Activated naive CD4-positive, alpha-beta T cell treated with anti-CD3 and anti-CD28 coated beads, Interleukin-2, amount 50 U/mL, for 24 hours (primary cell): Measurements from ENCODE around the gene CACNG4.

Experiments
- H3K27ac Mint-ChIP-seq: one replicate; pipeline ENCODE4 v1.8.0; 2021; ENCODE audit warnings: mild to moderate bottlenecking, mixed read lengths
- H3K27me3 Mint-ChIP-seq: one replicate; pipeline ENCODE4 v1.8.0; 2021; ENCODE audit warnings: mixed read lengths
- H3K36me3 Mint-ChIP-seq: one replicate; pipeline ENCODE4 v1.8.0; 2021; ENCODE audit warnings: mixed read lengths
- H3K4me1 Mint-ChIP-seq: one replicate; pipeline ENCODE4 v1.8.0; 2021; ENCODE audit warnings: mixed read lengths
- H3K4me3 Mint-ChIP-seq: one replicate; pipeline ENCODE4 v1.8.0; 2021; ENCODE audit warnings: mild to moderate bottlenecking, mixed read lengths
- H3K9me3 Mint-ChIP-seq: one replicate; pipeline ENCODE4 v1.8.0; 2021; ENCODE audit warnings: mixed read lengths

CACNG4 gene

DNA sequence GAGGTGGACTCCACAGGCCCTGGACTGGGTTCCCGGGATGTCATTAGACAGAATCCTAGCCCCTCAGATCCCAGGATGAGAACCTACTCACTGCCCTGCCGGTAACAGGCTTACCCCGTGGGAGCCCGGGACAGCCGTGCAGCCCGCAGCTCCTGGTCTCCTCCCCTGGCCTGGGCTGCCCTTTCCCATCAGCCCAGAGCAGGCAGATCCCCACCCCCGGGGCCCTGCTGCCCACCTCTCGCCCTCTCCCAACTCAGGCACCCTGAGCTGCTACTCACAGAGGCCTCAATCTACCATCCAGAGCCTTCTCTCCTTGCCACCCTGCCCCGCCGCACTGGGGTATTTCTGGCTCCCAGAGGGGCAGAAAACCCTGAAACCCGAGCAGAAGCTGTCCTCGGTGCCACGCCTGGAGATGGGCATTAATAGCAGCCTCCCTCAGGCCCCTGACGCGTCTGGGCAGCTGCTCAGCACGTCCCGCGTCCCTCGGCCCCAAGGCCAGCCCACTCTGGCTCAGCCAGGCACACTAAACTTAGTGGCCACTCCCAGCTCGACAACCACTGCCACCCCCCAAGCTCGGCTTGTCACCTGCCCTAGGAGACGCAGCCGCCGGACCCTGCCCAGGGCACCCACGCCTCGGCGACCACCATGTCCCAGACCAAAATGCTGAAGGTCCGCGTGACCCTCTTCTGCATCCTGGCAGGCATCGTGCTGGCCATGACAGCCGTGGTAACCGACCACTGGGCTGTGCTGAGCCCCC, 79.7 kb downstream of the CACNG4 start, which contains the start of gene CACNG1:
Gene CACNG1, plus strand, starts transcription at position 539 of the 757 bp plus-strand sequence. Its CDS starts 107 bp downstream, at position 646.
- Mint-ChIP-seq H3K4me3 (no peak within 1 kb of the TSS), H3K27me3 (peaks cover 2% of the 10 kb centered on the region), H3K36me3 (peaks cover 7% of the 10 kb centered on the region), H3K27ac (no peak within 1 kb of the TSS), H3K4me1 (no peaks in the 10 kb centered on the region), H3K9me3 (peaks cover 10% of the 10 kb centered on the region)

DNA sequence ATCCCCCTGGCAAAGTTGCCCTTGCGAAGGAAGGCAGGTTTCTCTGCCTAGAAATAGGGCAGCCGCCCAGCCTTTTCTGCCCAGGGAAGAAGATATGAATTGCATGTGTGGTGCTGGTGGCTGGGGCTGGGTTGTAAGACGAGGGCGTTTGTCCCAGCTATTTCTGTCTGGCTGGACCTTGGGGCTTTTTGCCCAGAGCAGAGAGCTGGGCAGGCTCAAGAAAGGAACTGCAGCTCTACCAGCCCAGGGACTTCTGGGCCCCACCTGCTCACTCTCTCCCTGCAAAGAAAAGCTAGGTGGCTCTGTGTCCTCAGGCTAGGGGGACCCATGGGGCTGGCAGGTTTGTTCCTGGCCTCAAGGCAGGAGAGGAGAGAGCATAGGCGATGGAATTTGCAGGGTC, 80.4 kb downstream of the CACNG4 start:
- H3K36me3 Mint-ChIP-seq = peaks cover 7% of the 10 kb centered on the region
- H3K27ac Mint-ChIP-seq = no peak overlapping the region
- H3K4me3 Mint-ChIP-seq = no peak overlapping the region
- H3K9me3 Mint-ChIP-seq = peaks cover 10% of the 10 kb centered on the region
- H3K27me3 Mint-ChIP-seq = peaks cover 2% of the 10 kb centered on the region
- H3K4me1 Mint-ChIP-seq = no peaks in the 10 kb centered on the region

GRCh38 chr17:67046398-67046797, 81.9 kb downstream of the CACNG4 start:
- H3K4me1 Mint-ChIP-seq = no peaks in the 10 kb centered on the region

DNA sequence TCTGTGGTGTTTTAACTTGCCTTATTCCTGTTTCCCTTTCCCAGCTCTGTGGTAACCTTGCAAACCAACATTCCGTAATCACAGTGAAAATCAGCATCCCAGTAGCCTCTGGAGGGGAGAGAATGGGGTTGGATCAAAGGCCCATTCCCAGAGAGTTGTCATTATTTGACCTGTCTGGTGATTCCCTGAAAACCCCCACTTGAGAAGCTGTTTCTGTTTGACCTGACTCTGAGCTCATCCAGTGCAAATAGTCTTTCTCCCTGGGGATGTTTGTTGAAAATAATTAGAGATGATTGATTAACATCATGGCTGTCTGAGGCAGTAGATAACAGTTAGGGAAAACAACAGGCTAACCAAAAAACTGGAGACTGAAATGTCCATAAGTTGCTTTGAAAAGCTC, 82.9 kb downstream of the CACNG4 start:
- Mint-ChIP-seq H3K4me3 (no peak overlapping the region), H3K27me3 (peaks cover 2% of the 10 kb centered on the region), H3K9me3 (peaks cover 10% of the 10 kb centered on the region), H3K36me3 (peaks cover 7% of the 10 kb centered on the region), H3K4me1 (no peaks in the 10 kb centered on the region), H3K27ac (no peak overlapping the region)

More at GRCh38 chr17:67046398-67046797, 81.9 kb downstream of the CACNG4 start:
- Mint-ChIP-seq H3K27me3 (peaks cover 2% of the 10 kb centered on the region), H3K9me3 (peaks cover 10% of the 10 kb centered on the region), H3K4me3 (no peak overlapping the region), H3K27ac (no peak overlapping the region), H3K36me3 (peaks cover 7% of the 10 kb centered on the region)

DNA sequence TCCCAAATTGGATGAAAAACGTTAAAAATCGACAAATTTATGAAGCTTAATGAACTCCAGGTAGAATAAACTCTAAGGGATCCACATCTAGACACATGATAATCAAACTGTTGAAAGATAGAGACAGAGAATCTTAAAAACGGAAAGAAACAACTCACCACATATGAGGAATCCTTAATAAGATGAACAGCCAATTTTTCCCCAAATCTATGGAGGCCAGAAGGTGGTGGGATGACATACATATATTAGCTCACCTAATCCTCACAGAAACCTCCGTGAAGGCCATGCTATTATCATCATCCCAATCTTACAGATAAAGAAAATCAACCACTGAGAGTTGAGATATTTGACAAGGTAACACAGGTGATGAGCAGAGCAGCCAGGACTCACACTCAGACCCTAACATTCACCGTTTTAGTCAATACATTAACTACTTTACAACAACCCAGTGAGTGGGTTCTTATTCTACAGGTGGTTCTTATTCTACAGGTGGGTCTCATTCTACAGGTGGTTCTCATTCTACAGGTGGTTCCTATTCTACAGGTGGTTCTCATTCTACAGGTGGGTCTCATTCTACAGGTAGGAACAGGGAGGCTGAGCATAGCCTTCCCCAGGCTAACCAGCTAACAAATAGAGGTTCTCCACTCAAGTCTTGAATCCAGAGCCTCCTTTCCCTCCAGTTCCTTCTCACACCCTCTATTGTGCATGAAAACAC, 84.7 kb downstream of the CACNG4 start:
- Mint-ChIP-seq H3K27me3 (peaks cover 2% of the 10 kb centered on the region), H3K27ac (no peak overlapping the region), H3K4me1 (no peaks in the 10 kb centered on the region), H3K36me3 (peaks cover 7% of the 10 kb centered on the region), H3K9me3 (peaks cover 10% of the 10 kb centered on the region), H3K4me3 (no peak overlapping the region)

DNA sequence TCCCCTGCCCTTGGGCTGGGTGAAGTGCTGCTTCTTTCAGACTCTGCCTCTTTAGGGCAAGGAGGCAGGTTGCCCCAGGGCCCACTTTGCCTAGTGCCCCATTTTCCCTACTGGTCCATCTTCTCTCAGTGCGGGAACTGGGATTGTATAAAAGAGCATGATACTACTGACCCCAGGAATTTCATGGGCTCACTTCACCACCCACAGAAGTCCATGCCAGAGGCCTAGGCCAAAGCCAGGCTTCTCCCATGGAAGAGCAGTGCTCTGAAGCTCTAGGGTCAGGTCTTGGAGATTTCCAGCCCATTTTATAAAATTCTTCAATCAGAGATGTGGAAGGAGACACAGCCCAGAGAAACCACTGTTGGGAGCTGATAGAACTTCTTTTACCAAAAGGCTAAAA, 85.6 kb downstream of the CACNG4 start:
- Mint-ChIP-seq H3K27ac (no peak overlapping the region), H3K9me3 (peaks cover 10% of the 10 kb centered on the region), H3K4me1 (no peaks in the 10 kb centered on the region), H3K36me3 (peaks cover 7% of the 10 kb centered on the region), H3K4me3 (no peak overlapping the region), H3K27me3 (peaks cover 2% of the 10 kb centered on the region)

DNA sequence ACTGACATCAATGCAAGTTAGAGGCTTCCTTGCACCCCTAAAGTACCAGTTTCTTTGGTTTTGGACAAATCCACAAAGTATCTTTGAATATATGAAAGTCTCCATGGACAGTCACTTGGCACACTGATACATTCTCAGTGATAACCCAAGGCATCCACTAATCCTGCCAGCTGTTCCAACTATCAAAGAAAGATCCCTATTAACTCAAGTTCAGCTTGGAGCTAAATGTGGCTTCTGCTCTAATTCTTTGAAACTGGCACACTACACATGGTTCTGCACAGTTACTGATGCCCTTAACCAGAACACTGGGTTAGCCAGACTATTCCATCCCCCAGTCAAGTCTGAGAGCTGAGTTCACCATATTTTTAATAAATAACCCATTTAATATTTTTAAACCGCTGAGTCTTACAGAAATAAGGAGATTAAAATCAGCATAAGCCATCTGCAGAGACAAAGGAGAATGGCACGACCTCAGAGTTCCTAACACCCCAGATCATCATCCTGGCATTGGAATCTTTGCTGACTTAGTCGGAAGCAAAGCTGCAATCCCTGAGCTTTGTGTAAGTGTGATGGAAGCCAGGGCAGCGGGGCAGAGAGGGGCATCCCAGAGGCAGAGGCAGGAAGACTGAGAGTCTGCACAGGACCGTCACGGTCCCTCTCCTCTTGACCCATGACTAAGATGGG, 86.1 kb downstream of the CACNG4 start:
- Mint-ChIP-seq H3K27me3 (peaks cover 2% of the 10 kb centered on the region), H3K9me3 (peaks cover 10% of the 10 kb centered on the region), H3K4me1 (no peaks in the 10 kb centered on the region), H3K4me3 (no peak overlapping the region), H3K36me3 (peaks cover 7% of the 10 kb centered on the region), H3K27ac (no peak overlapping the region)

DNA sequence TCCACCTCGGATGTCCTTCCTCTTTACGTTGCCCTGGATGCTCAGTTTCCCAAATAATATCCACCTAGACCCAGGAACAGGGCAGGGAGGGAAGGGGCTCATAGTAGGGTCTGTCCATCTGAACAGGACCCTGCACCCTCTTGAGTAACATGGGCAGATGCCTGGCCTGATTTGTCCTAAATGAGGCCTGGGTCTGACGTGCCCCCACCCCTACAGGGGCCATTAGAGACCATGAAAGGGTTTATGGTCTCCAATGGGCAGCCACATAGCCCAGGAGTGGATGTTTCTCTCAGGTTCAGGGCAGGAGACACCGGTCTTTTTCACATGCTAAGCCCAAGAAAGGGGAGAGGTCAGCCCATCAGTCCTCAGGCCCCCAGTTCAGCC, 86.6 kb downstream of the CACNG4 start:
- Mint-ChIP-seq H3K4me1 (no peaks in the 10 kb centered on the region), H3K27me3 (peaks cover 2% of the 10 kb centered on the region)

GRCh38 chr17:67051837-67052236, 87.3 kb downstream of the CACNG4 start:
- H3K27ac Mint-ChIP-seq = no peak overlapping the region
- no peaks in the 10 kb centered on the region for H3K4me1 Mint-ChIP-seq
- H3K36me3 Mint-ChIP-seq = peaks cover 6% of the 10 kb centered on the region
- H3K9me3 Mint-ChIP-seq = peaks cover 8% of the 10 kb centered on the region
- no peak overlapping the region for H3K4me3 Mint-ChIP-seq
- peaks cover 1% of the 10 kb centered on the region for H3K27me3 Mint-ChIP-seq

More for the DNA sequence above, 86.6 kb downstream of the CACNG4 start:
- Mint-ChIP-seq H3K9me3 (peaks cover 10% of the 10 kb centered on the region), H3K36me3 (peaks cover 7% of the 10 kb centered on the region), H3K27ac (no peak overlapping the region), H3K4me3 (no peak overlapping the region)

- Mint-ChIP-seq H3K36me3 (peaks cover 2% of the 10 kb centered on the region), H3K4me3 (no peak overlapping the region)
Measured at GRCh38 chr17:67052720-67053437, 88.4 kb downstream of the CACNG4 start.

DNA sequence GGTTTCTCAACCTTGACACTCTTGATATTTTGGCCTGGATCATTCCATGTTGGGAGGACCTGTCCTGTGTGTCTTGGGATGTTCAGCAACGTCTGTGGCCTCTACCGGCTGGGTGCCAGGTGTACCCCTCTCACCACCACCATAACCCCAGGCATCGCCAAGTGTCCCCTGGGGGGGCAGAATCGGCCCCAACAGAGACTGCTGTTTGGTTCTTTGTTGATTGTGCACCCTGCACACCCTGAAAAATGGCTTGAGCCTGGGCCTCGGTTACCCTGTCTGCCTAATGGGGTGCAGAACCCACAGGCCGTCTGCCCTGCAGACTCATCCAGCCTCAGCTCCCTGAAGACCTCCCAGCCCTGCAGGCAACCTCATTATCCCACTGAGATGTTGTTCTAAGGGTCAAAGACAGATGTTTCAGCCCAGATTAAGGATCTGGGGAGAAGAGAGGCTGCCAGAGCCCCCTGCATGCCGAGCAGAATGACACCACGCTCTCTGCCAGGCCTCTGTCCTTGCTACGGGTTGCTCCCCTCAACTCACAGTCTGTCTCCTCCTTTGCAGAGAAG, 89.0 kb downstream of the CACNG4 start:
- Mint-ChIP-seq H3K4me3 (no peak overlapping the region), H3K4me1 (no peaks in the 10 kb centered on the region), H3K27ac (no peak overlapping the region), H3K9me3 (peaks cover 3% of the 10 kb centered on the region), H3K27me3 (no peaks in the 10 kb centered on the region), H3K36me3 (no peaks in the 10 kb centered on the region)

More at GRCh38 chr17:67052720-67053437, 88.4 kb downstream of the CACNG4 start:
- Mint-ChIP-seq H3K4me1 (no peaks in the 10 kb centered on the region), H3K27me3 (no peaks in the 10 kb centered on the region), H3K9me3 (peaks cover 4% of the 10 kb centered on the region), H3K27ac (no peak overlapping the region)

- H3K36me3 Mint-ChIP-seq = no peaks in the 10 kb centered on the region
- H3K4me3 Mint-ChIP-seq = no peak overlapping the region
- no peaks in the 10 kb centered on the region for H3K9me3 Mint-ChIP-seq
- H3K4me1 Mint-ChIP-seq = no peaks in the 10 kb centered on the region
- H3K27me3 Mint-ChIP-seq = no peaks in the 10 kb centered on the region
- no peak overlapping the region for H3K27ac Mint-ChIP-seq
Measured at GRCh38 chr17:67054011-67054591, 89.6 kb downstream of the CACNG4 start.

- Mint-ChIP-seq H3K4me3 (no peak overlapping the region), H3K27me3 (no peaks in the 10 kb centered on the region), H3K4me1 (no peaks in the 10 kb centered on the region), H3K36me3 (no peaks in the 10 kb centered on the region), H3K27ac (no peak overlapping the region), H3K9me3 (no peaks in the 10 kb centered on the region)
Measured at GRCh38 chr17:67054608-67055007, 90.1 kb downstream of the CACNG4 start.

DNA sequence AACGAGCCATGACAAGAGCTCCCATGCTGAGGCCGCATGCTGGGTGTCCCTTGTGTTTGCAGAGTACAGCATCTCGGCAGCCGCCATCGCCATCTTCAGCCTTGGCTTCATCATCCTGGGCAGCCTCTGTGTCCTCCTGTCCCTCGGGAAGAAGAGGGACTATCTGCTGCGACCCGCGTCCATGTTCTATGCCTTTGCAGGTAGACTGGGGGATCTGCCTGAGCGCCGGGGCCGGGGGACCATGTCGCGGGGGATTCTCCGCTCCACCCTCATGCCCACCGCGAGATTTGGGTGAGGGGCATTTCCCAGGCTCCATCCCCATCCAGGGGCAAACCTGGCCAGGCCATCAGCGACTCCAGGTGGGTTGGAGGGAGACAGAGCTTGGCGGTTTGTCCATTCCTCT, 90.5 kb downstream of the CACNG4 start:
- H3K4me1 Mint-ChIP-seq = no peaks in the 10 kb centered on the region
- H3K27ac Mint-ChIP-seq = no peak overlapping the region
- no peaks in the 10 kb centered on the region for H3K9me3 Mint-ChIP-seq
- H3K36me3 Mint-ChIP-seq = no peaks in the 10 kb centered on the region
- H3K27me3 Mint-ChIP-seq = no peaks in the 10 kb centered on the region
- H3K4me3 Mint-ChIP-seq = no peak overlapping the region
